Left lung (tissue), 10 donors: ENCODE results near the gene UBE2K. TPM values are rescaled to one million over a fixed set of nuclear protein-coding genes. Genes with fewer than 3 reads are reported as not detected.

Source experiments
- ATAC-seq: fragments of 200-7000 bp; cut with Tn5 transposase; one replicate; pipeline ENCODE4 v1.9.1; 2020; ENCODE audit warnings: moderate library complexity
- DNase-seq, 4 donors: peaks; one replicate each; pipeline ENCODE4 v3.0.0-alpha.2; 2013 to 2020
- H3K27ac ChIP-seq, 2 donors: fragments of 200-600 bp; sonication (generic) in 1 of 2; one replicate each; pipeline versions ENCODE4 v1.5.0 to v1.8.0; 2020 to 2021
- H3K27me3 ChIP-seq, 2 donors: fragments of 200-600 bp; sonication (generic) in 1 of 2; one replicate each; pipeline versions ENCODE4 v1.5.0 to v1.8.0; 2020 to 2021
- H3K36me3 ChIP-seq, 2 donors: fragments of 200-600 bp; sonication (generic) in 1 of 2; one replicate each; pipeline versions ENCODE4 v1.5.0 to v1.8.0; 2020 to 2021
- H3K4me1 ChIP-seq, 2 donors: fragments of 200-600 bp; one replicate each; pipeline ENCODE4 v1.8.0; 2021
- H3K4me3 ChIP-seq, 2 donors: fragments of 200-600 bp; sonication (generic) in 1 of 2; one replicate each; pipeline versions ENCODE4 v1.5.0 to v1.8.0; 2020 to 2021; ENCODE audit warnings: mild to moderate bottlenecking in 1 of 2
- H3K9me3 ChIP-seq, 2 donors: fragments of 200-600 bp; sonication (generic) in 1 of 2; one replicate each; pipeline versions ENCODE4 v1.5.0 to v1.8.0; 2020 to 2021
- CTCF ChIP-seq, 2 donors: fragments of 200-600 bp; sonication (generic) in 1 of 2; IDR thresholded peaks; one replicate each; pipeline versions ENCODE4 v1.5.0 to v1.8.0; 2021; ENCODE audit warnings: antibody characterized with exemption in 2 of 2
- intact Hi-C, 2 donors: fragments of 100-400 bp; cut with DNase I; formaldehyde crosslinking; loops; one replicate each; pipeline versions ENCODE4 v1.11.2 to v1.14.2; 2022
- polyA plus RNA-seq, 6 donors: library from polyadenylated mRNA; unstranded; fragments of 120-200 nt; gene quantifications; one replicate each; pipeline ENCODE4 v1.2.1, GENCODE V29; 2013; ENCODE audit not compliant: insufficient read length in 6 of 6
- total RNA-seq, 2 donors: library from RNA; stranded (reverse); fragmentation: NEBNext Ultra II Directional; extraction: Animal tissue kit (Norgen Biotek cat#: 25700); gene quantifications; one replicate each; pipeline ENCODE4 v1.2.1, GENCODE V29; 2021
- donor health status: DM: no; HTN: yes; CAD: no.
- donor health status: DM: no; HTN: no; CAD: no.

Gene UBE2K
- total and polyA plus RNA-seq, 8 donors, result 54.5 to 87.4 (median 75.9) TPM

- Histone ChIP-seq H3K4me1 (peaks cover 0 to 3% of the 10 kb centered on the region in 2 donors), H3K4me3 (no peak overlapping the region), H3K9me3 (no peaks in the 10 kb centered on the region), H3K27me3 (no peaks in the 10 kb centered on the region), H3K36me3 (no peaks in the 10 kb centered on the region), H3K27ac (no peak overlapping the region)
- intact Hi-C loops, result no loop called here
- no peak for TF ChIP-seq CTCF (IDR thresholded peaks at IDR 0.05)
- ATAC-seq, result no peak
- no peak for DNase-seq
Observed at GRCh38 chr4:39687014-39687413, 10.9 kb upstream of the UBE2K start.

- H3K4me1 ChIP-seq, result peaks cover 0 to 3% of the 10 kb centered on the region in 2 donors
- no peaks in the 10 kb centered on the region for H3K9me3 ChIP-seq
- TF ChIP-seq CTCF (IDR thresholded peaks at IDR 0.05), result no peak
- DNase-seq, result no peak
- no peak overlapping the region for H3K27ac ChIP-seq
- no peaks in the 10 kb centered on the region for H3K36me3 ChIP-seq
- intact Hi-C loops, result loop anchor here in 1 of 2 donors (10.0 kb wide), 1 partner anchor 285 kb away; the partner anchor contains the start of gene PDS5A
- no peaks in the 10 kb centered on the region for H3K27me3 ChIP-seq
- ATAC-seq, result no peak
- H3K4me3 ChIP-seq, result no peak overlapping the region
Observed at GRCh38 chr4:39689970-39690369, 8.0 kb upstream of the UBE2K start.

GRCh38 chr4:39698424-39699009 lies 581 bp downstream of the UBE2K start:
- intact Hi-C loops, result loop anchor here in 1 of 2 donors (10.0 kb wide), 1 partner anchor 276 kb away; the partner anchor contains the start of gene PDS5A
- Histone ChIP-seq H3K4me3 (peak overlapping the region; percentile 78 to 94), H3K36me3 (peaks cover 0 to 11% of the 10 kb centered on the region in 2 donors), H3K27me3 (no peaks in the 10 kb centered on the region), H3K4me1 (peaks cover 18 to 41% of the 10 kb centered on the region in 2 donors), H3K9me3 (no peaks in the 10 kb centered on the region), H3K27ac (peak overlapping the region; percentile 96 to 97)
- DNase-seq (peak; percentile 60 to 85 (median 70)), ATAC-seq (peak; percentile 59)
- no peak for TF ChIP-seq CTCF (IDR thresholded peaks at IDR 0.05)

GRCh38 chr4:39699687-39700409 lies 1.9 kb downstream of the UBE2K start:
- H3K27me3 ChIP-seq, result no peaks in the 10 kb centered on the region
- intact Hi-C loops, result loop anchor here in 1 of 2 donors (10.0 kb wide), 1 partner anchor 275 kb away; the partner anchor contains the start of gene PDS5A
- ATAC-seq (no peak), DNase-seq (no peak)
- H3K36me3 ChIP-seq, result peaks cover 0 to 11% of the 10 kb centered on the region in 2 donors
- peak overlapping the region; percentile 78 to 94 for H3K4me3 ChIP-seq
- peaks cover 18 to 41% of the 10 kb centered on the region in 2 donors for H3K4me1 ChIP-seq
- no peak for TF ChIP-seq CTCF (IDR thresholded peaks at IDR 0.05)
- no peaks in the 10 kb centered on the region for H3K9me3 ChIP-seq
- H3K27ac ChIP-seq, result peak overlapping the region; percentile 1 to 37

GRCh38 chr4:39700554-39700953 lies 2.6 kb downstream of the UBE2K start:
- ATAC-seq, result no peak

More at GRCh38 chr4:39700554-39700953, 2.6 kb downstream of the UBE2K start:
- DNase-seq, result no peak
- Histone ChIP-seq H3K4me1 (peaks cover 18 to 39% of the 10 kb centered on the region in 2 donors), H3K27ac (peak overlapping the region in 1 of 2 donors; percentile 1), H3K9me3 (no peaks in the 10 kb centered on the region), H3K36me3 (peaks cover 0 to 15% of the 10 kb centered on the region in 2 donors), H3K27me3 (no peaks in the 10 kb centered on the region), H3K4me3 (peak overlapping the region in 1 of 2 donors; percentile 78)
- TF ChIP-seq CTCF (IDR thresholded peaks at IDR 0.05), result no peak
- intact Hi-C loops, result no loop called here
